Keratinocyte (primary cell): ENCODE results near the gene PLCXD1.

Source experiments
- EZH2 ChIP-seq: IDR thresholded peaks from one replicate; pipeline ENCODE4 v1.6.1; 2012; ENCODE audit warnings: inconsistent platforms, mild to moderate bottlenecking, low read length, moderate library complexity
- TF ChIP-seq, protein P1 (sequence below), 3 experiments: IDR thresholded peaks in 1 of 3; conservative IDR thresholded peaks in 1 of 3; optimal IDR thresholded peaks in 1 of 3; 2 replicates in 2 of 3; 3 replicates in 1 of 3; pipeline versions ENCODE3 to v1.5.1; 2011; ENCODE audit warnings: low read length in 3 of 3, mild to moderate bottlenecking in 3 of 3, moderate library complexity in 2 of 3, control low read depth in 1 of 3, inconsistent platforms in 1 of 3; ENCODE audit not compliant: insufficient read depth in 2 of 3; ENCODE audit errors: extremely low read depth in 1 of 3

DNA sequence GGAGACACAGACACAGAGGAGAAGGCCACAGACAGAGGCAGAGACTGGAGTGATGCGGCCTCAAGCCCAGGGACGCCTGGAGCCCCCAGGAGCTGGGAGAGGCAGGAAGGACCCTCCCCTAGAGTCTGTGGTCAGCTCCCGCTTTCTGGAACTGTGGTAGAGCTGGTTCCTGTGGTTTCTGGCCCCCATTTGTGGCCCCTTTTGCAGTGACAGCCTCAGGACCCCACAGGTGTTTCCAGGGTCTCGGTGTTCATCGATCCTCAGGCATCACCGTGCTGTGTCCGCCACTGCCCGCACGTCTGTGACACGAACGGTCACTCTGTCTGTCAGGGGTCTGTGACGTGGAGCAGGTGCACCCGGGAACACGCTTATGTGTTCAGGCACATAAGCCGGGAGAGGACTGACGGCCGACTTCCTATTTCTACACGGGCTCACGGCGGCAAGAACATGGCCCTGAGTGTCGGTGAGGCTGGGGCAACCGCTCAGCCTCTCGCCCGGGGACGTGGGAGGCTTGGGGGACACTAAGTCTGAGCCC, 29.5 kb downstream of the PLCXD1 start:
- TF ChIP-seq, protein P1, sequence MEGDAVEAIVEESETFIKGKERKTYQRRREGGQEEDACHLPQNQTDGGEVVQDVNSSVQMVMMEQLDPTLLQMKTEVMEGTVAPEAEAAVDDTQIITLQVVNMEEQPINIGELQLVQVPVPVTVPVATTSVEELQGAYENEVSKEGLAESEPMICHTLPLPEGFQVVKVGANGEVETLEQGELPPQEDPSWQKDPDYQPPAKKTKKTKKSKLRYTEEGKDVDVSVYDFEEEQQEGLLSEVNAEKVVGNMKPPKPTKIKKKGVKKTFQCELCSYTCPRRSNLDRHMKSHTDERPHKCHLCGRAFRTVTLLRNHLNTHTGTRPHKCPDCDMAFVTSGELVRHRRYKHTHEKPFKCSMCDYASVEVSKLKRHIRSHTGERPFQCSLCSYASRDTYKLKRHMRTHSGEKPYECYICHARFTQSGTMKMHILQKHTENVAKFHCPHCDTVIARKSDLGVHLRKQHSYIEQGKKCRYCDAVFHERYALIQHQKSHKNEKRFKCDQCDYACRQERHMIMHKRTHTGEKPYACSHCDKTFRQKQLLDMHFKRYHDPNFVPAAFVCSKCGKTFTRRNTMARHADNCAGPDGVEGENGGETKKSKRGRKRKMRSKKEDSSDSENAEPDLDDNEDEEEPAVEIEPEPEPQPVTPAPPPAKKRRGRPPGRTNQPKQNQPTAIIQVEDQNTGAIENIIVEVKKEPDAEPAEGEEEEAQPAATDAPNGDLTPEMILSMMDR (optimal IDR thresholded peaks at IDR 0.05 in 1 of 3, IDR thresholded peaks at IDR 0.05 in 1 of 3, conservative IDR thresholded peaks at IDR 0.05 in 1 of 3; ENCODE audit: extremely low read depth in 1 of 3, insufficient read depth in 2 of 3, low read length in 3 of 3) = no peak
- no peak for TF ChIP-seq EZH2
